SK-N-MC (cell line): ENCODE data around the gene DENR.
"Not testable (repeated sequence)": the region's sequence is repeated elsewhere in the genome, so short reads cannot be mapped to it uniquely, and the experiment has no call there.

Source experiments
- DNase-seq: peaks from one replicate; pipeline ENCODE4 v3.0.0-alpha.2; 2011; ENCODE audit warnings: low read depth, low spot score
- H3K27ac ChIP-seq: fragments of 200-600 bp; sonication (generic); 2 replicates; pipeline ENCODE4 v1.5.1; 2016; ENCODE audit warnings: mixed run types
- H3K36me3 ChIP-seq: fragments of 200-600 bp; sonication (generic); 2 replicates; pipeline ENCODE4 v1.6.1; 2017; ENCODE audit warnings: antibody characterized with exemption, low read length, mixed read lengths; ENCODE audit not compliant: insufficient read depth
- H3K4me3 ChIP-seq: fragments of 200-600 bp; sonication (generic); 2 replicates; pipeline ENCODE4 v1.5.1; 2016
- H3K9ac ChIP-seq: fragments of 200-600 bp; sonication (generic); 2 replicates; pipeline ENCODE4 v1.8.0; 2017; ENCODE audit warnings: mixed run types, mixed read lengths; ENCODE audit not compliant: insufficient read length
- H3K9me3 ChIP-seq: fragments of 200-600 bp; sonication (generic); 2 replicates; pipeline ENCODE4 v1.6.1; 2017; ENCODE audit warnings: low read depth, mild to moderate bottlenecking, antibody characterized with exemption, low read length, moderate library complexity, mixed read lengths
- EZH2 ChIP-seq: fragments of 200-600 bp; sonication (generic); IDR thresholded peaks from one replicate; pipeline ENCODE4 v1.6.1; 2017; ENCODE audit warnings: antibody characterized with exemption
- FOXP2 ChIP-seq: optimal IDR thresholded peaks from 2 replicates; pipeline ENCODE3; 2011; ENCODE audit warnings: mild to moderate bottlenecking, moderate library complexity; ENCODE audit not compliant: insufficient read depth; ENCODE audit errors: extremely low read length, control extremely low read depth
- POLR2AphosphoS5 ChIP-seq: IDR thresholded peaks from 2 replicates; pipeline ENCODE4 v1.6.1; 2012; ENCODE audit warnings: mild to moderate bottlenecking, low read depth, low read length, borderline replicate concordance

Gene DENR

DNA sequence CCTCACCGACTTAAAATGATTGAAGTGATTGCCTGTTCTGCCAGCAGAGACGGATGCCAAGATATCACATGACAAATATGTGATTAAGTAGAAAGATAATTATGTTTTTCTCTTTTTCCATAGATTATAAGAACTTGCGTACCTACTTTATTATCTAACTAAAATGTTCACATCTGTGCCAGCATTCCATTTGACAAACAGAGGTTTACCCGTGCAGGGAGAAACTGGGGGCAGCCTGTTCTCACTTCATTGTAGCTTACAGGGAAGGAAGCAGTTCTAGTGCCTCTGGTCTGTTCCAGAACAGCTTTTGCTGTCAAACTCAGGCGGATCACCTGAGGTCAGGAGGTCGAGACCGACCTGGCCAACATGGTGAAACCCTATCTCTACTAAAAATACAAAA is 51.3 kb downstream of the DENR start:
- no peak overlapping the region for H3K9ac ChIP-seq
- H3K36me3 ChIP-seq: no peaks in the 10 kb centered on the region
- H3K9me3 ChIP-seq: no peaks in the 10 kb centered on the region
- no peak overlapping the region for H3K4me3 ChIP-seq
- TF ChIP-seq EZH2: no peak
- TF ChIP-seq POLR2AphosphoS5: no peak
- TF ChIP-seq FOXP2: no peak
- no peak overlapping the region for H3K27ac ChIP-seq
- DNase-seq: no peak

DNA sequence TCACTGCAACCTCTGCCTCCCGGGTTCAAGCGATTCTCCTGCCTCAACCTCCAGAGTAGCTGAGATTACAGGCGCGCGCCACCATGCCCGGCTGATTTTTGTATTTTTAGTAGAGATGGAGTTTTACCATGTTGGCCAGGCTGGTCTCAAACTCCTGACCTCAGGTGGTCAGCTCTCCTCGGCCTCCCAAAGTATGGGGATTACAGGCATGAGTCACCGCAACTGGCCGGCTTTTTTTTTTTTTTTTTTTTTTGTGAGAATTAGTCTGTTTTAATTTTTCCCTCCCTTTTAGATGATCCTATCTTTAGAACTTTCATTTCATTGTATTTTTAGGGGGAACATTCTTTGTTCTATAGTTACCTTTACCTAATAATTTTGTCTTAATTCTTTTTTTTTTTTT is 52.3 kb downstream of the DENR start:
- not testable (repeated sequence) for DNase-seq, H3K27ac ChIP-seq, H3K9ac ChIP-seq, H3K36me3 ChIP-seq, H3K4me3 ChIP-seq, H3K9me3 ChIP-seq

DNA sequence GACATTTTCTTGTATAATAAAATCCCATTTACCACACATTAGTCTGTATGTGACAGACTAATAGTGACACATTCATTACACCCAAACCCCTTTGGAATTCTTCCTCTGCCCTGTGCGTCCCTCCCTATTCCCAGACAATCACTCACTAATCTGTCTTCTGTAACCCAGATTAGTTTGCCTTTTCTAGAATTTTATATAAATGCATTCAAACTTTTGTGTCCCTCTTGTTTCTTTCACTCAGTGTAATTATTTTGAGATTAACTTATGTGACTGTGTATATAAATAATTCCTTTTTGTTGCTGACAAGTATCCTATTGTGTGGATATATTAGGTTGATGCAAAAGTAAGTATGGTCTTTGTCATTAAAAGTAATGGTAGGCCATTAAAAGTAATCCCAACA is 55.0 kb downstream of the DENR start:
- TF ChIP-seq POLR2AphosphoS5 (no peak), FOXP2 (no peak), EZH2 (no peak)
- no peak for DNase-seq
- H3K9ac ChIP-seq: no peak overlapping the region
- no peaks in the 10 kb centered on the region for H3K9me3 ChIP-seq
- no peaks in the 10 kb centered on the region for H3K36me3 ChIP-seq
- no peak overlapping the region for H3K27ac ChIP-seq
- H3K4me3 ChIP-seq: no peak overlapping the region

DNA sequence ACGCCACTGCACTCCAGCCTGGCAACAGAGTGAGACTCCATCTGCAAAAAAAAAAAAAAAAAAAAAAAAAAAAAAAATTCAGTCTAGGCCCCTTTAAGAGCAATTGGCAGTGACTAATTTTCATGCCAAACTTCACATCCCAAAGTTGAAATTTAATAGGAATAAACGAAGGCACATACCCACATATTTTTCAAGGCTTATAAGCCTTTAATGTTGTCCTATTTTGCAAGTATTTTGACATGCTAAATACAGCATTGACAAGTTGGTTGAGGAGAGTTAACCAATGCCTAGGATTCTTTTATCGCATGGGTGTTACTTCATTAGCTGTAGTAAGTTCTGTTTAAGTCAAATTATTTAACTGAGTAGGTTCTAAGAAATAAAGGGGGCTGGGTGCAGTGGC is 59.2 kb downstream of the DENR start:
- Histone ChIP-seq H3K27ac (no peak overlapping the region), H3K36me3 (no peaks in the 10 kb centered on the region), H3K9me3 (no peaks in the 10 kb centered on the region), H3K9ac (no peak overlapping the region), H3K4me3 (no peak overlapping the region)
- no peak for DNase-seq
- no peak for TF ChIP-seq FOXP2
- no peak for TF ChIP-seq EZH2
- no peak for TF ChIP-seq POLR2AphosphoS5

DNA sequence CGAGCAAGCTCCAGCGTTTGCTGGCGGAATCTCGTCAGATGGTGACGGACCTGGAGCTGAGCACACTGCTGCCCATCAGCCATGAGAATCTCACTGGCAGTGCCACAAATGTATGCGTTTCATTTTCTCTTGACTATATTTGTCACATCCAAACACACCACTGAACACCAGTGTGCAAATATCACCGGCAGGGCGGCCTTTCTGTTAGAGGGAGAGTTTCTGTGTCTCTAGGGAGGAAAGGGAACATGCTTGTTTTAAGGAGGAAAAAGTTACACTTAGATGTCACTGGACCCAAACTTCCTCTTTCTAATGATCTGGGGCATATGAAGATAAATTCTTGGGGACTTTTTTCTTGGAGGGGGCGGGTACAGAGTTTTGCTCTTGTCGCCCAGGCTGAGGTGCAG is 60.7 kb downstream of the DENR start:
- Histone ChIP-seq H3K36me3 (no peaks in the 10 kb centered on the region), H3K9me3 (no peaks in the 10 kb centered on the region), H3K9ac (no peak overlapping the region), H3K27ac (no peak overlapping the region), H3K4me3 (no peak overlapping the region)
- DNase-seq: no peak
- TF ChIP-seq POLR2AphosphoS5 (no peak), FOXP2 (no peak), EZH2 (no peak)

DNA sequence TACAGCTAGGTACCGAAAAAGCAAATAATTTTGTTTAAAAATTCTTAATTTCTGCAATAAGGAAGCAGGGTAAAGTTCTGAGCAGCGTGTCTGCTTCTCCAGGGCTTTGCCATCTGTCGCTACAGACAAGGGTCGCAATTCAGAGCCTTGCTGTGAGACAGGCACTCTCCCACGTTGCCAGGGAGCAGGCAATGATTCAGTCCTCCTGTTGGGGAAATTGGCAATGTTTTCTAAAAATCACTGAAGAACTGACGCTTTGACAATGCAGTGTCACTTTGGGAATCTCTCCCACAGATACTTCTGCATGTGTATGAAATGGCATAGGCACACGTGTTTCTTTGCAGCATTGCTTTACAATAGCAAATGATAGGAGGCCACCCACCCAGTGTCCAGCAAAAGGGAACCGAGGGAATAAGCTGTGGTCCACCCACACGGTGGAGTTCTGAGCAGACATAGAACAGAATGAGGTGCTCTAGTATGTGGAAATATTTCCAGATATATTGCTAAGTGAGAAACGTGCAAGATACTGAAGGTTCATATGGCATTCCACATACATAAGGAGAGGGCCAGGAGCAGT is 66.7 kb downstream of the DENR start:
- no peaks in the 10 kb centered on the region for H3K9me3 ChIP-seq
- DNase-seq: no peak
- no peaks in the 10 kb centered on the region for H3K36me3 ChIP-seq
- H3K27ac ChIP-seq: no peak overlapping the region
- no peak overlapping the region for H3K4me3 ChIP-seq
- H3K9ac ChIP-seq: no peak overlapping the region
- TF ChIP-seq EZH2 (no peak), POLR2AphosphoS5 (no peak), FOXP2 (no peak)

DNA sequence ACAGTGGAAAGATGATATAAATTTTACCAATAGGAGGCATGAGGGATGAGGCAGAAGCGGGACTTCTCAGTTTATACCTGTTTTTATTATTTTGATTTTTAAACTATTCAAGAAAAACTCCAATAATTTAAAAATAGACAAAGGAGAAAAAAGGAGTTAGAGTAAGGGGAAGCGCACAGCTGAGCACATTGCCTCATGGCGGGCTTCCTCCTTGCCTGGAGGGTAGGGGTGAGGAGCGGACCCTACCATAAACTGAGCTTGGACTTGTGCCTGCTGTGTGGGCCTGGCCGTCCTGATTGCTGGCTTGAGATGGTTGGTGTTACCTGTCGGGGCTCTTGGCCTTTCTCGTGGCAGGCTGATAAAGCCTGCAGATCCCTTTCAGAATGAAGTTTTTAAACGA is 67.5 kb downstream of the DENR start:
- Histone ChIP-seq H3K27ac (no peak overlapping the region), H3K4me3 (no peak overlapping the region), H3K9ac (no peak overlapping the region), H3K9me3 (no peaks in the 10 kb centered on the region), H3K36me3 (no peaks in the 10 kb centered on the region)
- no peak for TF ChIP-seq FOXP2
- TF ChIP-seq POLR2AphosphoS5: no peak
- no peak for TF ChIP-seq EZH2
- no peak for DNase-seq
